ENCODE data around the gene FOXM1. TPM values are rescaled to one million over a fixed set of nuclear protein-coding genes. Genes with fewer than 3 reads are reported as not detected.

The FOXM1 gene
- total RNA-seq, 1 experiment from 2014 or later = 107 TPM

- H3K27me3 ChIP-seq = no peaks in the 10 kb centered on the region
- DNase-seq = no peak
- no peak overlapping the region for H3K27ac ChIP-seq
- no peaks in the 10 kb centered on the region for H3K9me3 ChIP-seq (replicated peaks)
- peaks cover 21% of the 10 kb centered on the region for H3K4me1 ChIP-seq
- no peak overlapping the region for H3K4me3 ChIP-seq
- H3K36me3 ChIP-seq = no peaks in the 10 kb centered on the region
Observed at GRCh38 chr12:2836574-2836973, 40.4 kb downstream of the FOXM1 start.

GRCh38 chr12:2835691-2836403, 41.1 kb downstream of the FOXM1 start:
- H3K36me3 ChIP-seq = no peaks in the 10 kb centered on the region
- no peaks in the 10 kb centered on the region for H3K9me3 ChIP-seq (replicated peaks)
- no peak overlapping the region for H3K27ac ChIP-seq
- H3K4me3 ChIP-seq = no peak overlapping the region
- H3K4me1 ChIP-seq = peaks cover 21% of the 10 kb centered on the region
- DNase-seq = peak; percentile 60 to 79
- no peaks in the 10 kb centered on the region for H3K27me3 ChIP-seq

- Histone ChIP-seq H3K27me3 (no peaks in the 10 kb centered on the region), H3K9me3 (replicated peaks) (no peaks in the 10 kb centered on the region), H3K4me1 (peaks cover 21% of the 10 kb centered on the region), H3K27ac (no peak within 1 kb of the TSS; the same call in 1 of the 2 replicates), H3K36me3 (peaks cover 3% of the 10 kb centered on the region; the same call in 1 of the 2 replicates), H3K4me3 (peak within 1 kb of the TSS; percentile 38)
- DNase-seq = peak; percentile 82 to 84
Observed at GRCh38 chr12:2834581-2835491, 42.1 kb downstream of the FOXM1 start, which contains the start of gene NRIP2. Gene NRIP2 (minus strand): TSS chr12:2835035. CDS start chr12:2834983, 52 bp downstream.

GRCh38 chr12:2833810-2834209, 43.2 kb downstream of the FOXM1 start:
- Histone ChIP-seq H3K4me1 (peaks cover 21% of the 10 kb centered on the region), H3K27ac (no peak overlapping the region), H3K36me3 (peaks cover 3% of the 10 kb centered on the region; the same call in 1 of the 2 replicates), H3K9me3 (replicated peaks) (no peaks in the 10 kb centered on the region), H3K4me3 (no peak overlapping the region), H3K27me3 (no peaks in the 10 kb centered on the region)
- no peak for DNase-seq

- peaks cover 3% of the 10 kb centered on the region; the same call in 1 of the 2 replicates for H3K36me3 ChIP-seq
- H3K4me1 ChIP-seq = peaks cover 21% of the 10 kb centered on the region
- H3K27ac ChIP-seq = no peak overlapping the region
- H3K4me3 ChIP-seq = no peak overlapping the region
- no peaks in the 10 kb centered on the region for H3K27me3 ChIP-seq
- DNase-seq = no peak
- H3K9me3 ChIP-seq (replicated peaks) = no peaks in the 10 kb centered on the region
Observed at GRCh38 chr12:2833327-2833726, 43.6 kb downstream of the FOXM1 start.

GRCh38 chr12:2832550-2833127, 44.3 kb downstream of the FOXM1 start:
- H3K27ac ChIP-seq = no peak overlapping the region
- peaks cover 3% of the 10 kb centered on the region; the same call in 1 of the 2 replicates for H3K36me3 ChIP-seq
- H3K9me3 ChIP-seq (replicated peaks) = no peaks in the 10 kb centered on the region
- peaks cover 21% of the 10 kb centered on the region for H3K4me1 ChIP-seq
- DNase-seq = no peak
- no peaks in the 10 kb centered on the region for H3K27me3 ChIP-seq
- no peak overlapping the region for H3K4me3 ChIP-seq

- no peaks in the 10 kb centered on the region for H3K9me3 ChIP-seq (replicated peaks)
- DNase-seq = no peak
- H3K27me3 ChIP-seq = no peaks in the 10 kb centered on the region
- H3K4me3 ChIP-seq = no peak overlapping the region
- peaks cover 17% of the 10 kb centered on the region for H3K36me3 ChIP-seq
- H3K4me1 ChIP-seq = peaks cover 14% of the 10 kb centered on the region
- no peak overlapping the region for H3K27ac ChIP-seq
Observed at GRCh38 chr12:2829275-2829674, 47.7 kb downstream of the FOXM1 start.

GRCh38 chr12:2826721-2827515, 50.1 kb downstream of the FOXM1 start:
- Histone ChIP-seq H3K4me3 (no peak overlapping the region), H3K4me1 (peaks cover 13% of the 10 kb centered on the region), H3K27ac (peak overlapping the region; percentile 49), H3K27me3 (no peaks in the 10 kb centered on the region), H3K9me3 (replicated peaks) (no peaks in the 10 kb centered on the region), H3K36me3 (peaks cover 36% of the 10 kb centered on the region)
- DNase-seq = peak; percentile 59 to 62

- peaks cover 40% of the 10 kb centered on the region for H3K36me3 ChIP-seq
- H3K27me3 ChIP-seq = no peaks in the 10 kb centered on the region
- H3K27ac ChIP-seq = peak overlapping the region; percentile 49
- no peak for DNase-seq
- H3K9me3 ChIP-seq (replicated peaks) = no peaks in the 10 kb centered on the region
- peaks cover 13% of the 10 kb centered on the region for H3K4me1 ChIP-seq
- no peak overlapping the region for H3K4me3 ChIP-seq
Observed at GRCh38 chr12:2826036-2826435, 50.9 kb downstream of the FOXM1 start.

- Histone ChIP-seq H3K27ac (no peak overlapping the region), H3K27me3 (no peaks in the 10 kb centered on the region), H3K9me3 (replicated peaks) (no peaks in the 10 kb centered on the region), H3K4me3 (no peak overlapping the region), H3K4me1 (peaks cover 13% of the 10 kb centered on the region), H3K36me3 (peaks cover 41% of the 10 kb centered on the region)
- DNase-seq = no peak
Observed at GRCh38 chr12:2825132-2825531, 51.8 kb downstream of the FOXM1 start.

GRCh38 chr12:2824541-2824940, 52.4 kb downstream of the FOXM1 start:
- Histone ChIP-seq H3K4me3 (no peak overlapping the region), H3K36me3 (peaks cover 40% of the 10 kb centered on the region), H3K9me3 (replicated peaks) (no peaks in the 10 kb centered on the region), H3K4me1 (peaks cover 13% of the 10 kb centered on the region), H3K27ac (no peak overlapping the region), H3K27me3 (no peaks in the 10 kb centered on the region)
- DNase-seq = no peak

- Histone ChIP-seq H3K36me3 (peaks cover 46% of the 10 kb centered on the region), H3K27me3 (no peaks in the 10 kb centered on the region), H3K4me1 (peaks cover 13% of the 10 kb centered on the region), H3K27ac (no peak overlapping the region), H3K4me3 (no peak overlapping the region), H3K9me3 (replicated peaks) (no peaks in the 10 kb centered on the region)
- no peak for DNase-seq
Observed at GRCh38 chr12:2823483-2823882, 53.5 kb downstream of the FOXM1 start.

- no peak overlapping the region for H3K27ac ChIP-seq
- no peaks in the 10 kb centered on the region for H3K4me1 ChIP-seq
- peaks cover 52% of the 10 kb centered on the region for H3K36me3 ChIP-seq
- H3K27me3 ChIP-seq = no peaks in the 10 kb centered on the region
- no peak for DNase-seq
- H3K9me3 ChIP-seq (replicated peaks) = no peaks in the 10 kb centered on the region
- H3K4me3 ChIP-seq = no peak overlapping the region
Observed at GRCh38 chr12:2820432-2820831, 56.5 kb downstream of the FOXM1 start.

GRCh38 chr12:2819810-2820209, 57.2 kb downstream of the FOXM1 start:
- no peak for DNase-seq
- Histone ChIP-seq H3K36me3 (peaks cover 46% of the 10 kb centered on the region), H3K4me3 (no peak overlapping the region), H3K27ac (no peak overlapping the region), H3K9me3 (replicated peaks) (no peaks in the 10 kb centered on the region), H3K4me1 (no peaks in the 10 kb centered on the region), H3K27me3 (no peaks in the 10 kb centered on the region)

Measured in SJCRH30 (cell line).